K562 (cell line): ENCODE measurements around the gene FBXO46. TPM values are rescaled to one million over a fixed set of nuclear protein-coding genes. Genes with fewer than 3 reads are reported as not detected.

ENCODE experiments used
- CREB3L1 ChIP-seq: fragments of 450-650 bp; IDR thresholded peaks from 2 replicates; pipeline ENCODE4 v1.6.1; 2014; ENCODE audit warnings: low read depth, mild to moderate bottlenecking, moderate library complexity, borderline replicate concordance
- FOXK1 ChIP-seq: sonication (generic); formaldehyde crosslinking; IDR thresholded peaks from 2 replicates; pipeline ENCODE4 v1.8.0; 2022; ENCODE audit warnings: missing genetic modification reagents, mild to moderate bottlenecking, borderline replicate concordance
- HDAC1 ChIP-seq, 2 experiments: fragments of 450-650 bp; IDR thresholded peaks; 2 replicates each; pipeline ENCODE4 v1.6.1; 2016 to 2017; ENCODE audit warnings: inconsistent platforms in 1 of 2, mild to moderate bottlenecking in 1 of 2, moderate library complexity in 1 of 2
- POLR3A ChIP-seq: IDR thresholded peaks from 2 replicates; pipeline ENCODE4 v1.6.1; 2011; ENCODE audit warnings: borderline replicate concordance, mild to moderate bottlenecking, moderate library complexity; ENCODE audit not compliant: insufficient read length, insufficient read depth; ENCODE audit errors: extremely low read depth
- RBM22 ChIP-seq: fragments of 200-400 bp; formaldehyde crosslinking; IDR thresholded peaks from 2 replicates; pipeline ENCODE4 v1.6.1; 2018; ENCODE audit warnings: low read length, low read depth; ENCODE audit not compliant: poor library complexity, severe bottlenecking
- ZBTB40 ChIP-seq, 2 experiments: fragments of 450-650 bp in 1 of 2; sonication (generic) in 1 of 2; formaldehyde crosslinking in 1 of 2; IDR thresholded peaks; 2 replicates each; pipeline versions ENCODE4 v1.7.1 to v1.9.0; 2016 to 2022; ENCODE audit warnings: inconsistent platforms in 1 of 2, mild to moderate bottlenecking in 1 of 2, missing genetic modification reagents in 1 of 2
- ZFP30 ChIP-seq: fragments of 250-450 bp; sonication (Bioruptor Pico); IDR thresholded peaks from 2 replicates; pipeline ENCODE4 v1.8.0; 2022; ENCODE audit warnings: moderate library complexity, mild to moderate bottlenecking, inconsistent platforms, borderline replicate concordance
- ZMIZ1 ChIP-seq, 2 experiments: fragments of 150-350 bp in 1 of 2; IDR thresholded peaks; 2 replicates each; pipeline ENCODE4 v1.6.1; 2012 to 2016; ENCODE audit warnings: low read depth in 2 of 2, low read length in 2 of 2, mild to moderate bottlenecking in 1 of 2, moderate library complexity in 1 of 2
- ZNF277 ChIP-seq: fragments of 250-450 bp; sonication (Bioruptor Pico); IDR thresholded peaks from 2 replicates; pipeline ENCODE4 v1.8.0; 2022; ENCODE audit warnings: inconsistent platforms, mild to moderate bottlenecking, moderate library complexity, borderline replicate concordance
- polyA plus RNA-seq, 8 experiments: library from polyadenylated mRNA; depleted of rRNA in 4 of 8; stranded (reverse) in 5 of 8; unstranded in 3 of 8; fragments of >200 nt; fragmentation: Nextera tagmentation in 2 of 8; fragmentation: Illumina TruSeq in 1 of 8; extraction: Ambion mirVana in 2 of 8; extraction: Trizol in 1 of 8; gene quantifications; 2 replicates each; pipeline versions ENCODE4 v1.2.1 to v1.2.3, GENCODE V29; 2011 to 2014; ENCODE audit warnings: inconsistent platforms in 1 of 8, missing spikeins in 1 of 8
- total RNA-seq, 7 experiments: library from RNA; depleted of rRNA in 6 of 7; stranded (reverse); fragments of >200 nt in 6 of 7; fragmentation: Illumina TruSeq in 2 of 7; extraction: Trizol in 2 of 7; gene quantifications; 2 replicates each; pipeline versions ENCODE4 v1.2.1 to v1.2.3, GENCODE V29; 2011 to 2021; ENCODE audit warnings: low replicate concordance in 1 of 7

The FBXO46 gene
- total and polyA plus RNA-seq, 9 of the 15 experiments (the other 6 are each of a cell fraction or from before 2014, with no cell fraction given), result 1.5 to 36.1 (median 7.3) TPM

- TF ChIP-seq ZMIZ1 (IDR thresholded peaks at IDR 0.05; ENCODE audit: low read depth in 2 of 2, low read length in 2 of 2) (no peak), CREB3L1 (no peak), POLR3A (no peak), RBM22 (no peak), ZNF277 (CRISPR knock-in tag) (no peak), FOXK1 (no peak), ZFP30 (CRISPR knock-in tag) (no peak), HDAC1 (IDR thresholded peaks at IDR 0.05) (peak in 1 of 2 experiments; percentile 36; a peak in 1 of 4 replicates), ZBTB40 (IDR thresholded peaks at IDR 0.05) (no peak), ZBTB40 (CRISPR knock-in tag; IDR thresholded peaks at IDR 0.05) (no peak)
Measured at GRCh38 chr19:45670670-45671453, 59.8 kb downstream of the FBXO46 start (continued).
